GM21529 (cell line): ENCODE data around the gene WNT5B.

Source experiments
- ATAC-seq: cut with Tn5 transposase; IDR thresholded peaks from one replicate; pipeline ENCODE4 v1.9.1; 2021; ENCODE audit not compliant: unreplicated experiment

Gene WNT5B

DNA sequence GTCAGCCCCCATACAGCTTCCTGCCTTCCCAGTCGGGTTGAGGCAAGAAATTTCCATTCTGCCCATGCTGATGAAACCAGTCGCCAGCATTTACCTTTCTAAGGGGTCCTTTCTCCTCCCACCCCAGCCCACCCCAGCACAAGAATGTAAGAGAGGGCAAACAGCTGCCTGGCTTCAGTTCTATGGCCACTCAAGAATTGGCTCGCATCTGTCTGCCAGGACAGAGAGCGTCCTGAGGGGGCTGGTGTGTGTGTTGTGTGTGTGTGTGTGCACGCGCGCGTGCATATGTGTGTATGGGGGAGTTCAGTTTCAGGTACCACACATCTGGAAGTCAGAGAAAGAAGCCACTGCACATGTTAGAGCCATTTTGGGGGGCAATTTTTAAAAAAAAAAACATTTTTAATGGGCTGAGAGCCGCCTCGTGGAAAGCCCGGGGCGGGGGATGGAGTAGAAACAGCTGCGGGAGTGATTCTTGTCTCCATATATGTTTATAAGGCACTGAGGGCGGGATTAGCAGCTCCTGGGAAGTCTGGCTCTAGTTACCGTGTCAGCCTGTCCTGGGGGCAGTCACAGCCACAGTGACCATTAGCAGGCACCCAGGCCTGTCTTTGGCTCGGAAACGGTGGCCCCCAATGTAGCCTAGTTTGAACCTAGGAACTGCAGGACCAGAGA is at the start of gene WNT5B:
TSS of gene WNT5B (plus strand) at position 566 of the 672 bp plus-strand sequence. CDS start 2,124 bp downstream, outside the sequence.
- ATAC-seq = no peak

DNA sequence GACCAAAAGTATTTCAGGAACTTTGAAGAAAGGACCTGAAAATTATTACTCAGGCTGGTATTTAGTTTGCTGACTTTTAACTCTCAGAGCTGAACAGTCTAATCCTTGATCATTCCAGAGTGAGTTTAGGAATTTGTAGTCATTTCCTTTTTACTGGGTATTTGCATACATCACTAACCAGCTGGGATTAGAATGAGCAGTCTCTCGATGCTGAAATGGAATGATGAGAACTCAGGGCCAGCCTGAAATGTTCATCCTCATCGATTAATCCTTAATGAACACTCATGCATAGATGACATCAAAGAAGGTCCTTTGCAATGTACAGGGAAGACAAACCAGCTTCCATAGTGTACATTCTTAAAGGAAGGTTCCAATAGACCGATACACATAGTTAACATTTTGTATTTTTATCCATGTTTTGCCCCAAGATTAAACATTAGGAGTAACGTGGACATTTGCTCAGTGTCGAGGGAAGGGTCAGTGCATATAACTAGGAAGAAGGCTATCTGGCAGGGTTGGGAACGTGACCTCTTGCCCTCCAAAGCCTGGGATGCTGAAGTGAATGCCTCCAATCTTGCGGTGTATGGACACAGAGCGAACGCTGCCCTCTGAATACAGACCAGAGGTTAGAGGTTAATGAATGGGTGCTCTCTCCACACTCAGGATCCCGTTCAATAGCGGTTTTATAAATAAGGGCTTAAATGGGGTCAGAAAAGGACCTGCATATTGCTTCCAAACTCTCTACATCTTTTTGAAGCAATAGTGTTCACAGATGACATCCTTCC is 49.2 kb upstream of the WNT5B start:
- ATAC-seq = no peak

DNA sequence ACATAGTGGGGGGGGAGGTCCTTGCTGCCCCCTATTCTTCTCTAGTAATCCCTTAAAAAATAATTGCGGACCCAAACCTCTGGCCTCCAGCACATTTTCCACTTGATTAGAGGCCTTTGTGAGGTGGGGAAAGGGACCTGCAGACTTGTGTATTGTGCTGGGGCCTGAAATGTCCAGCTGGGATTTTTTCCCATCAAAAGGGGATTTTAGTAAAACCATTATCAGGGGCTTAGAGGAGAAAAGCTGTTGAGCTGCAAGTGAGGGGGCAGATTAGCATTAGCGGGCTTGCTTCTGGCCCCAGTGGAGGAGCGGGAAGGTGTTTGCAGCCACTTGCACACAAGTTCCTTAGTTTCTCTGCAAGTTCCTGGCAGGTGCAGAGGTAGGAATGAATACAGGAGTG is 48.5 kb upstream of the WNT5B start:
- ATAC-seq = no peak

DNA sequence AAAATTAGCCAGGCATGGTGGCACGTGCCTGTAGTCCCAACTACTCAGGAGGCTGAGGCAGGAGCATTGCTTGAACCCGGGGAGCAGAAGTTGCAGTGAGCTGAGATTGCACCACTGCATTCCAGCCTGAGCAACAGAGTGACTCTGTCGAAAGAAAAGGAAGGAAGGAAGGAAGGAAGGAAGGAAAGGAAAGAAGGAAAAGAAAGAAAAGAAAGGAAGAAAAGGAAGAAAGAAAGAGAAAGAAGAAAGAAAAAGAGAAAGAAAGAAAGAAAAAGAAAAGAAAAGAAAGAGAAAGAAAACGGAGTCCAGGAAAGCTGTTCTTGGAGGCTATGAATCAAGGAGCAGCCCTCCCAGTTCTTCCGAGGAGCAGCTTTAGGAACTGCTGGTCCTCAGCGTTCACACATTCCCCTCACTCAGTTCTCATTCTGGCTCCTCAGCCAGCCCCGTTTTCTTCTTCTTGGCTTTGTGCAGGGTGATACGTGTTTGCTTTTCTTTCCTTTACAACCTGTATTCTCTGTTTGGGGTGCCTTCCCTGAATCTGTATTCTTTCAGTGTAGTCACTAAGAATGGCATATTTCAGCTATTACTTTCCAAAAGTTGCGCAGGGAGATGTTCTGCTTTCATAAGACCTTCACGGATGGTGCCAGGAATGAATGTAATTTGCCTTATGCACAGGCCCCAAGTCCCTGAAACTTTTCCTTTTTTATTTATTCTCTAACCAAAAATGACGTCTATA is 46.9 kb upstream of the WNT5B start:
- no peak for ATAC-seq

DNA sequence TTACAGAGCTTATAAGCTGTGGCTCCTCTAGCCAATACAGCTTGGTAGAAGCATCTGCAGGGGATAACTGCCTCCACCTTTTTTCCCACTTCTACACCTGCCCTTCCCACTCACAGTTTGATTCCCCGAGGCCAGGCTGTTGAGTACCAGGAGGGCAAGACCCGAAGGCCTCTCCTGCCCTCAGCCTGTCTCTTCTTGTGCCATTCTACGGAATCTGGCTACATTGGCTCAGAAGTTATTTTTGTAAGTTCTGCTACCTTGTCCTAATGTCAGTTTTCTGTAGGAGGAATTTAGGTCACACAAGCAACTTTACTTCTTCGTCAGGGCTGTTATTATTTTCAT is 46.4 kb upstream of the WNT5B start:
- ATAC-seq = no peak

DNA sequence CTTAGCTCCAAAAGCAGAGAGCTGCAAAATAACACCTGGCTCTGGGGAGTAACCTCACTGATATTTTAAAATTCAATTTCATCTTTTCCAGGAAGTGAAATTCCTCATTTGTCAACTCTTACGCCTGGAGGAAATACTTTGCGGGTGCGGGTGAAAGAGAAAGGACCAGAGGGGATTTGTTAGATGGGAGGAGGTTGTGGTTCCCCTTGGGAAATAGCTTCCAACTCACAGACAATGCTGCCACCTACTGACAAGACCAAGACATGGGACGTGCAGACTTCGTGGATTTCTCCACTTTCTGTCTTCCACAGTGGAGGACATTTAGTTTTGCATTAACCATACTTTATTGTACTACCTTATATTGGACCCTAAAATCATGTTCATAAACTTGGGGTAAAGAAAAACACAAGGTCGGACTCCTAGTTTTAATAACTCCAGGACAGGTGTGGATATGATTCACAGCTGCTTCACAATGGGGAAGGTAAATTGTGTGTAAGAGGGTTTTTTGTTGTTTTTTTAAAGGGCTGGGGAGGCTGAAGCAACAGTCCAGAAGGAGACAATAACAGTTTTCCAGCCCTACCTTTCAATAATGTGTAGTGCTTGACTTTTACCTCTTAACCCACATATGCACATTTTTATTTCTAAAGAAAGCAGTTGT is 45.5 kb upstream of the WNT5B start:
- ATAC-seq = peak; percentile 72

DNA sequence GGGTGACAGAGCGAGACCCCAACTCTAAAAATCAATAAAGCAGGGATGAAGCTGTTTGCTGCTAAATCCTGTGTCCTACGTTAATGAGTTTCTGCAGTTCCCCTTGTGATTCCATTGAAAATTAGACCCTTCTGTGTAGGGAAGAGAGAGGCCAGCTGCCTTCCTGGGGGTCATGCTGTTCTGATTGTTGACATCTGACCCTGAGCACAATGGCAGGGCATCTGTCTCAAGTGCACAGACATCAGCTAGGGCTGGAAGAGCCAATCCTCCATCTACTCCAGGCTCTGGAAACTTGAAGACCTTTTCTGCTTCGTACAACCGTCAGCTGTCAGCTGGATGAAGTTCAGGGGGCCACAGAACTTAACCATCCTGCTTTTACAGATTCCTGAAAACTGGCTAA is 44.7 kb upstream of the WNT5B start:
- ATAC-seq = no peak

DNA sequence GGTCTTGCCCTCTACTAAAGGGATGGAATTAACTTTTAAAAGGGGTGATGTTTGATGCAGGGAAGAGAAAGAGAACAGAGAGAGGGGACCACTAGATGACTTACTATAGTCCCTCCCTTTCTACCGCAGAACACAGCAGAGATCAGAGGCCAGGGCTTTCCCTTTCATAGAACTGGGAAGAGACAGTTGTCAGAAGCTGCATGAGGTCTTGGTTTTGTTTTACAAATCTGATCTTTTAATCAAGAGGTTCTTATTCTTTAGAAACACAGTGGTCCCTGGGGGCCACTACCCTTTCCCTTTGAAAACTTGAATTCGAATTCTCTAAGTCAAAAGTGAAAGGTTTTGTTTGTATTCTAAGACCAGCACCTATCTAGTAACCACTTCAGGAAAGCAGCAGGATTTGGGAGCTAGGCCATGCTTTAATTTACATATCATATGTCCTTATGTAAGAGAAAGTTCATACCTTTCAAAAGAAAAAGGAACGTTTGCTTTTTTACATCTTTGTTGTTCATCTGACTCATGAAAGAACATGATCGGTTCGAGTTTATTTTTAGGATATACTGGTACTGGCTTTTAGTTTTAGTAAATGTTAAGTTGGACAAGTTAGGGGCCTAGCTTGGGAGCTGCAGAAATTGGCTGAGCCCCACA is 41.0 kb upstream of the WNT5B start:
- no peak for ATAC-seq

DNA sequence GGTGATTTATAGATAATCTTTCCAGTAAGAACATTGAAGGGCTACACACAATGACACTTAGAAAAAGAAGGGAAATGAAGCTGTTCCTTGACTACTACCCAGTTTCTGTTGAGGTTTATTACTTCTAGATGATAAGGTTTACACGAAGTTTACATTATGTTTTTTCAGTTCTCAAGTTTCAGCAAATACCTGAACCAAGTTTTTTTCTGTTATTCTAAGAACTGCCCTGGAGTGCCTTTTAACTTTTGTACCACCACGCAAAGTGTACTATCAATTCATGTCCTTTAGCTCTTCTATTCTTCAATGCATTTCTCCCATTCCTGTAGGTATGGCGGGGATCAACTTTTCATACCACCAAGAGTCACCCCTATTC is 40.5 kb upstream of the WNT5B start:
- ATAC-seq = no peak

DNA sequence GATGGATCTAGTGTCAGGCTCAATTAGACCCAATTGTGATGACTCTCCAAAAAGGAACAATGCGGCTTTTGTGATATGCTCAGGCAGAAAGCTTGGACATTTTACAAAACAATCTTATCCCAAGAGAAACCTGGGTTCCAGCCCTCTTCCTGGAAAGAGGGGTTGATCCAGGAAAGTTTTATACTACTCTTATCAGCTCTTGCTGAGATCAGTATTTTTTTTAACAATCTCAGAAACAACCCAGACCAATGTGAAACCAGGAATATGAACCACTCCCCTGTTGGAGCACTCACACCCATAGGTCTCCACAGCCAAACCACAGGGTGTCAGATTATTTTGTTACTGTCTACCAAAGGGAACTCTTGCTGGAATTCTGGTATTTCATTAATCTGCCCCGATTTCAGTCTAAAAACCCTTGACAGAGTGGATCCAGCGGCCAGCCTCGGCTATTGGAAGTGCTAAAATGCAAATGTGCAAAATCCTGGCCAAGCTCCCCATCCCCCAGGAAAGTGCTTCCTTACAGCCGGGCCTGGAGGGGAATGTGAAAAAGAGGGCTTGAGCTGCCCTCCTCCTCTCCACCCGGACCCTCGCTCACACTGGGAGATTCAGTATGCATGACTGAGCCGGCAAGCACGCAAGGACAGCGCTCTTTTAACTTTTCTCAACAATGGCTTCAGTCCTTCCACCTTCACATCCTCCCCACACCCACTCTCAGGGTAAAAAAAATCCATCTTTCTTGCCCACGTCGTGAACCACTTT is 38.6 kb upstream of the WNT5B start:
- no peak for ATAC-seq

DNA sequence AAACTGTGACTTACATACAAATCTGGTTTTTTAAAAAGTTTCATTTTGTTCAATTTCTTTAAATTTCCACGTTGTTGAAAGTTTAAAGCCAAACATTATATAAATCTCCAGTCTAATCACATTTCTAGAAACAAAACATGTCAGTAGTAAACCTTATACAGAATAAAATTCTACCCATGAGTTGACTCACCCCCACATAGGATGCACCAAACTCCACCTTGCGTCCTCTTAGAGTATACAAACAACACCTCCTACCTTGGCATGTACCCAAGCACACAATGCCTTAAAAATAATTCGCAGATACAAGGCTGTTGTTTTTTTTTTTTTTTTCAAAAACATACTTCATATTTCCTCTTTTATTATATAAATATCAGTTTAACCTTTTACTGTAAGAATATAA is 38.0 kb upstream of the WNT5B start:
- ATAC-seq = no peak

DNA sequence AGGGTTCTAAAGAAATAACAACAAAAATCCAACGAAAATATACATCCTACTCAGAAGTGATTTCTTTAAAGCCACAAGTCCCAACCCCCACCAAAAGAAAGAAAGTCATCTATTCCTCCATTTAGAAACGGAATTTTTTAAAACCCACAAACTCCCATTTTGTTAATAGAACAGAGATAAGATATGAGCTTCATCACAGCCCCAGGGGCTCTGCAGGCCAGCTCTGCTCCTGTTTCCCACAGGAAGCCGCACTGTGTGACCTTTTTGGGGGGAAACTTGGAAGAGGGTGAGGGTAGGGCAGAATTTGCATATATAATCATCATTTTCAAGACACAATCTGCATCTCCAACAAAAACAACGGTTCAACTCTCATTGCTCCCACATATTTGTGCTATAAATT is 37.5 kb upstream of the WNT5B start:
- no peak for ATAC-seq

DNA sequence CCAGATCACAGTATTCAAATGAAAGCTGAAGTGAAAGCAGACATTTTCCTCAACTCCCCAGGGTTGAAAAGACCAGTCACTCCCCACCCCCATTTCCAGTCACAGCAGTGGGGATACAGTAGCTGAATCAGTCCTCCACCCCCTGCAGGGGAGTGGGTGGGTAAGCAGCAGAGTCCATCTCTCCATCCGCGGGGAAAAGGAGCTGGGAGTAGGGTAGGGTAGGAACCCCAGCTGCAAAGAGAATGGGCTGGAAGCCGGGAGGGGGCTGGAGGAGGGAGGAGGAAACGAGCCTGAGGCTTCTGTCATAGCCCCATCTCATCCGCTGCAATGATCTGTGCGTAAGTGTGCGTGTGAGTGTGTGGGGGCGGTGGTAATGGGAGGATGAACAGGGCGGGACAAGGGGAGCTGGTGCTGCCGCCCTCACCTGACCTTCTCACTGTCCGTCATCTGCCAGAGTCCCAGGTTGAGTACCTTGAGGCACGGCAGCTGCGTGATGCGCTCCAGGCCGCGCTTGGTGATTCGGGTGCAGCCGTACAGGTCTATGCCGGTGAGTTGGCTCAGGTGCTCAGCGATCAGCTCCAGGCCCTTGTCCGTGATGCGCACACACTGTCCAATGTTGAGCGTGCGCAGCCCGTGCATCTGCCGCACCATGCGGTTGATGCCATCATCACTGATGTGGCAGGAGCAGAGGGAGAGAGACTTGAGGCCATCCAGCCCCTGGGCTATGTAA is 36.4 kb upstream of the WNT5B start:
- no peak for ATAC-seq

DNA sequence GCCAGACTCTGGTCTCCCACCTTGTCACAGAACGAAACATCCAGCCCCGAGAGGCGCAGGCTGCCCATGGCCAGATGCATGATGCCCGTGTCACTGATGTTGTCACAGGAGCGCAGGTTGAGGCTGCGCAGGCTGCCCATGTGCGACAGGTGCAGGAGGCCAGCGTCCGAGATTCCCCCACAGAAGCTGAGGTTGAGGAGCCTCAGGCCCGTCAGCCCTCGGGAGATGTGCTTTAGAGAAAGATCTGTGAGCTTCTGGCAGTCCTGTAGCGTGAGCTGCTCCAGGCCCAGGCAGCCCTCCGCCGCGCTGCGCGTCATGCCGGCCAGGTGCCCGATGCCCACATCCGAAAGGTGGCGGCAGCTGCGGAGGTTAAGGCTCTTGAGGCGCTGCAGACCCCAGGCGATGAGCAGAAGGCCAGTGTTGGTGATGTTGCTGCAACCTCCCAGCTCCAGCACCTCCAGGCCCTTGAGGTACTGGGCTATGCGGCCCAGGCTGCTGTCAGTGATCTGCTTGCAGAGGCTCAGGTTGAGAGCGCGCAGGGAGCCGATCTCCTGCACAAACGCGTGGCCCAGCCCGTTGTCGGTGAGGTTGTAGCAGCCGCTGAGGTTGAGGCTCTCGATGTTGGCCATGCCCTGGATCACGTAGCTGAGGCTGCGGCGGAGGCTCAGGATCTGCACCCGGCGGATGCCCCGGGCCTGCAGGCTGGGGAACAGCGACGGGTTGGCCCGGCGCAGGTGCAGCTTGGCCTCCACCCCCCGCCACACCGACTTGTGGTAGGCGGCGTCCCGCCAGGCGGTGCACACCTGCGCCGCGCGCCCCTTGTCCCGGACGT is 35.6 kb upstream of the WNT5B start:
- peak; percentile 28 for ATAC-seq

DNA sequence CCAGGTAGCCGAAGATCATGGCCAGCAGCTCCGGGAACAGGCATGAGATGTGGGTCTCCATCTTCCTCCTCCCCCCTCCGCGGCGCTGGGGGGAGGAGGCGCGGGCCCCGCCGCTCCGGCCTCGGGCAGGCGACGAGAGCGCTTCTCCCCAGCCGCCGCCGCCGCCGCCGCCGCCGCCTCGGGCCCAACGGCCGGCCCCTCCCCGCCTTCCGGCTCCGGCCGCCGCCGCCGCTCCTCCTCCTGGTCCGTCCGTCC is 35.1 kb upstream of the WNT5B start:
- peak; percentile 55 for ATAC-seq

DNA sequence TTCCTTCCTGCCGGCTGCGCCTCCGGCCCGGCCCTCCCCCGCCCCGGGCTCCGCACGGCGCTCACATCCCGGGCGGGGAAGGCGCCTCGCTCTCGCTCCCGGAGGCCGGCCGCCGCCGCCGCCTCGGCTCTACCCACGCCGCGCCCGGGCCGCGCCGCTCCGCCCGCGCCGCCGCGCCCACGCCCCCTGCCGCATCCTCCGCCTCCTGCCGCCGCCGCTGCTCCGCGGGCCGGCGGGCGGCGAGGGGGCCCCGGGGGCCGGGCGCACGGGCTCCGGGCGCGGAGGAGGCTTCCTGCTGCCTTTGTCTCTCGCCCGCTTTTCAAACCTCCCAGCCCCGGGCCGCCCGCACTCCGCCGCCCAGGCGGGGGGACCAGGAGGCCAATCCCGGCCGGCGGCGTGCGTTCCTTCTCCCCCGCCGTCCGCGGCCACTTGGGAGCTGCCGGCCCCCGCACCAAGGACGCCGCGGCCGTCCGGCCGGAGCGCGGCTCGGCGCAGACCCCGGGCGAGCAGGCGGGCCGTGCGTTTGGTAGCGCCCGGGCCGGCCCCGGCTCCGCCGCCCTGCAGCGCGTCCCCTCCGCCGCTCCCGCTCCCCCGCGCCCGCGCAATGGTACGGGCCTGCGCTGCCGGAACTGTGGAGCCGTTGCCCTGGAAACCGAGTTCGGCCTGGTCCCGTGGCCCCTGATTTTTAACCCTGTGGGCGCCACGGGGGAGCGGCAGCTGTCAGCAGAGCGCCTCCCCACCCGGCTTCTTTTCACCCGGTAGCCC is 34.6 kb upstream of the WNT5B start, which contains the start of gene FBXL14:
TSS of gene FBXL14 (minus strand) at position 321 of the 765 bp plus-strand sequence. CDS start 515 bp downstream, outside the sequence.
- ATAC-seq = peak; percentile 48

DNA sequence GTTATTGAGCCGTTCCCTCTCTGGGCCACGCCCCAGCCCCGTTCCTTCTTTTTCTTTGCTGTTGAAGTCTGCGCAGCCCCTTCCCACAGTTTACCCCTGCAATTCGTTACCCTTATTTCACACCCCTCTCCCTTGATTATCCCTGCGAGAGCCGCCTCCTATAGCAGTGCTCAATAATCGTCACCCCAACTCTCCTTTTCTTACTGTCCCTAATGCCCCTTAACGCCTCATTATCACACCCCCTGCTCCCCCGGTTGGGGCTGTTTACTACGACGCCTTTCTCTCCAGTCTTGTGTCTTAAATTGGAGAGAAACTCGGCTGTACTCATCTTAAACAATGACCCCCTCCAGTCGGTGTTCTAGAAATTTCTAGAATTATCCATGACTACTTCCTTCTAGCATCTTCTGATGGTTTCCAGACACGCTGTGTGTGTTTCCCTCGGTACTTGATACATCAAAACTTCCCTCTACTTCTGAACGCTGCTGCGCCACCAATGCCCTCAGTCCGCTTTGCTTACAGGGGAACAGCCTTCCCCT is 33.9 kb upstream of the WNT5B start:
- ATAC-seq = no peak
